ENCODE measurements around the gene FOXL2.

FOXL2 gene

DNA sequence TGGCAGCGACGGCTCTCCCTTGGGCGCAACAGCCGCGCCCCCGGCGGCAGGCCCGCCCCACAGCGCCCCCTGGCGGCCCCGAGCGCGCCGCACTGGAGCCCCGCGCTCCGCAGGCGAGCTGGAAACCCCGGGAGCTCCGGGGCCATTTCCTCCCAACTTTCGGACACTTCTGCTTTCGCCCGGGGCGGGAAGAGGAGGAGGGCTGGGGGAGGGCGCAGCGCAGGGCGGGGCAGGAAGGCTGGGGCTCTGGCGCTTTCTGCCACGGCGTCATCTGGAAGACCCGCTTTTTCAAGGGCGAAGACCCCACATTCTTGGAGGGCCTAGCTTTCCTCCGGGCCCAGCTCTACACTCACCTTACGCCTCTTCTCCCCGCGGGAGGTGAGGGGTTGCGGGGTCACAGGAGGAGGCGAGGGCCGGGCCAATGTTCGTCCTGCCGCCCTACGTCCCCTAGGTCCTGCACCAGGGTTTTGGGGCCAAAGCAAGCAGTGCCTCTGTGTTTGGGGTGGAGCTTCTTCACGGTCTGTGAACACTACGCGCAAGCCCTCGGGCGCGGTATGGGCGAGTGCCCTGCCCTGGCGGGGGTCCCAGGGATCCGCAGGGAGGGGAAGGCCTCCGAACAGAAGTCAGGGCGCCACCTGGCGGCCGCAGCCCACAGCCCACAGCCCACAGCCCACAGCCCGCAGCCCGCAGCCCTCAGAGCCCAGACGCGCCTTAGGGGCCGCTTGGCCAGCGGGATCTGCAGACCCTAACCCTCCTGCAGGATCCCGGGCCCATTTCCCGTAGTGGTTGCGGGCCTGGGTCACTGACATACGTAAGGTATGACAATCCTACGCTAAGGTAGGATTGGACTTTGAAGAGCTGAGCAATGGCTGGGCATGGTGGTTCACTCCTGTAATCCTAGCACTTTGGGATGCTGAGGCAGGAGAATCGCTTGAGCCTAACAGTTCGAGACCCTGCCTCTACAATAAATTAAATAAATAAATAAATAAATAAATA is 31.1 kb downstream of the FOXL2 start (continued):
- TF ChIP-seq ESRRG (CRISPR knock-in tag; IDR thresholded peaks at IDR 0.05): no peak

DNA sequence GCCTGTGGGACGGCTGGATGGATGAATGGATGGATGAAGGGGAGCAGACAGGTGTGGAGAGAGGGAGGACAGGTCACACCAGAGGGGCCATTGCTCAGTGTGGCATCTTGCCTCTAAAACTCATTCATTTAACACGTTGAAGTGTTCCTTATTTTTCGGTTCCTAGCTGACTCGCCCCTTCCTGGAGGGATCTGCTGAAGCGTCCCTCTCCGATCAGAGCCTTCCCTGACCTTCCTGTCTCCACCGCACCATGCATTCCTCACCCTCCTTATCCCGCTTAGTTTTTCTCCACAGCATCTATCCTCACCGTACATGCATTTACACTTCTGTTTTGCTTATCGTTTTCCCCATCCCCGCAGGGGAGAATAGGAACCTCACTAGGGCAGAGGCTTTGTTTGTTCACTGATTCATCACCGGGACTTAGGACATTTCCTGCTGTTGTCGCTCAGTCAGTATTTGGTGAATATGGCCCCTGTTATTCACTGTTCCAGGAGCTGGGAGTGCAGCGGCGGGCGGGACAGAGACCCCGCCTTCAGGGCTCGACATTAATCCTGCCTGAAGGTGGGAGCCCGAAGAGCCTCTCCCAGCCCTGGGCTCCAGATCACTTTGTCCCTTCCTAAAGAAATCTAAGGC is 32.0 kb downstream of the FOXL2 start:
- peak; percentile 2; the same call in 2 of the 3 replicates for ATAC-seq
- no peak for TF ChIP-seq ISL1 (CRISPR knock-in tag; IDR thresholded peaks at IDR 0.05)
- no peak for TF ChIP-seq BACH2 (CRISPR knock-in tag; IDR thresholded peaks at IDR 0.05; ENCODE audit: borderline replicate concordance)
- no peak for TF ChIP-seq RARB (CRISPR knock-in tag; IDR thresholded peaks at IDR 0.05)
- no peak for TF ChIP-seq TOX (CRISPR knock-in tag; IDR thresholded peaks at IDR 0.05; ENCODE audit: borderline replicate concordance)
- no peak for TF ChIP-seq CSDC2 (CRISPR knock-in tag; IDR thresholded peaks at IDR 0.05)
- no peak for TF ChIP-seq ZFP3 (CRISPR knock-in tag; IDR thresholded peaks at IDR 0.05)
- no peak for TF ChIP-seq ZNF565 (CRISPR knock-in tag; conservative IDR thresholded peaks at IDR 0.05; ENCODE audit: low read depth)
- TF ChIP-seq ZNF70 (CRISPR knock-in tag; IDR thresholded peaks at IDR 0.05): no peak
- TF ChIP-seq, protein P1, sequence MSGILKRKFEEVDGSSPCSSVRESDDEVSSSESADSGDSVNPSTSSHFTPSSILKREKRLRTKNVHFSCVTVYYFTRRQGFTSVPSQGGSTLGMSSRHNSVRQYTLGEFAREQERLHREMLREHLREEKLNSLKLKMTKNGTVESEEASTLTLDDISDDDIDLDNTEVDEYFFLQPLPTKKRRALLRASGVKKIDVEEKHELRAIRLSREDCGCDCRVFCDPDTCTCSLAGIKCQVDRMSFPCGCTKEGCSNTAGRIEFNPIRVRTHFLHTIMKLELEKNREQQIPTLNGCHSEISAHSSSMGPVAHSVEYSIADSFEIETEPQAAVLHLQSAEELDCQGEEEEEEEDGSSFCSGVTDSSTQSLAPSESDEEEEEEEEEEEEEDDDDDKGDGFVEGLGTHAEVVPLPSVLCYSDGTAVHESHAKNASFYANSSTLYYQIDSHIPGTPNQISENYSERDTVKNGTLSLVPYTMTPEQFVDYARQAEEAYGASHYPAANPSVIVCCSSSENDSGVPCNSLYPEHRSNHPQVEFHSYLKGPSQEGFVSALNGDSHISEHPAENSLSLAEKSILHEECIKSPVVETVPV (CRISPR knock-in tag; IDR thresholded peaks at IDR 0.05): no peak
- no peak for TF ChIP-seq ZFP30 (CRISPR knock-in tag; IDR thresholded peaks at IDR 0.05)
- TF ChIP-seq, protein P2, sequence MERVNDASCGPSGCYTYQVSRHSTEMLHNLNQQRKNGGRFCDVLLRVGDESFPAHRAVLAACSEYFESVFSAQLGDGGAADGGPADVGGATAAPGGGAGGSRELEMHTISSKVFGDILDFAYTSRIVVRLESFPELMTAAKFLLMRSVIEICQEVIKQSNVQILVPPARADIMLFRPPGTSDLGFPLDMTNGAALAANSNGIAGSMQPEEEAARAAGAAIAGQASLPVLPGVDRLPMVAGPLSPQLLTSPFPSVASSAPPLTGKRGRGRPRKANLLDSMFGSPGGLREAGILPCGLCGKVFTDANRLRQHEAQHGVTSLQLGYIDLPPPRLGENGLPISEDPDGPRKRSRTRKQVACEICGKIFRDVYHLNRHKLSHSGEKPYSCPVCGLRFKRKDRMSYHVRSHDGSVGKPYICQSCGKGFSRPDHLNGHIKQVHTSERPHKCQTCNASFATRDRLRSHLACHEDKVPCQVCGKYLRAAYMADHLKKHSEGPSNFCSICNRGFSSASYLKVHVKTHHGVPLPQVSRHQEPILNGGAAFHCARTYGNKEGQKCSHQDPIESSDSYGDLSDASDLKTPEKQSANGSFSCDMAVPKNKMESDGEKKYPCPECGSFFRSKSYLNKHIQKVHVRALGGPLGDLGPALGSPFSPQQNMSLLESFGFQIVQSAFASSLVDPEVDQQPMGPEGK (CRISPR knock-in tag; IDR thresholded peaks at IDR 0.05; ENCODE audit: borderline replicate concordance): no peak
- TF ChIP-seq PPARA (CRISPR knock-in tag; IDR thresholded peaks at IDR 0.05; ENCODE audit: borderline replicate concordance): no peak
- no peak for TF ChIP-seq GLIS3 (CRISPR knock-in tag; IDR thresholded peaks at IDR 0.05)
- TF ChIP-seq, protein P3, sequence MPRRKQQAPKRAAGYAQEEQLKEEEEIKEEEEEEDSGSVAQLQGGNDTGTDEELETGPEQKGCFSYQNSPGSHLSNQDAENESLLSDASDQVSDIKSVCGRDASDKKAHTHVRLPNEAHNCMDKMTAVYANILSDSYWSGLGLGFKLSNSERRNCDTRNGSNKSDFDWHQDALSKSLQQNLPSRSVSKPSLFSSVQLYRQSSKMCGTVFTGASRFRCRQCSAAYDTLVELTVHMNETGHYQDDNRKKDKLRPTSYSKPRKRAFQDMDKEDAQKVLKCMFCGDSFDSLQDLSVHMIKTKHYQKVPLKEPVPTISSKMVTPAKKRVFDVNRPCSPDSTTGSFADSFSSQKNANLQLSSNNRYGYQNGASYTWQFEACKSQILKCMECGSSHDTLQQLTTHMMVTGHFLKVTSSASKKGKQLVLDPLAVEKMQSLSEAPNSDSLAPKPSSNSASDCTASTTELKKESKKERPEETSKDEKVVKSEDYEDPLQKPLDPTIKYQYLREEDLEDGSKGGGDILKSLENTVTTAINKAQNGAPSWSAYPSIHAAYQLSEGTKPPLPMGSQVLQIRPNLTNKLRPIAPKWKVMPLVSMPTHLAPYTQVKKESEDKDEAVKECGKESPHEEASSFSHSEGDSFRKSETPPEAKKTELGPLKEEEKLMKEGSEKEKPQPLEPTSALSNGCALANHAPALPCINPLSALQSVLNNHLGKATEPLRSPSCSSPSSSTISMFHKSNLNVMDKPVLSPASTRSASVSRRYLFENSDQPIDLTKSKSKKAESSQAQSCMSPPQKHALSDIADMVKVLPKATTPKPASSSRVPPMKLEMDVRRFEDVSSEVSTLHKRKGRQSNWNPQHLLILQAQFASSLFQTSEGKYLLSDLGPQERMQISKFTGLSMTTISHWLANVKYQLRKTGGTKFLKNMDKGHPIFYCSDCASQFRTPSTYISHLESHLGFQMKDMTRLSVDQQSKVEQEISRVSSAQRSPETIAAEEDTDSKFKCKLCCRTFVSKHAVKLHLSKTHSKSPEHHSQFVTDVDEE (CRISPR knock-in tag; IDR thresholded peaks at IDR 0.05): no peak

DNA sequence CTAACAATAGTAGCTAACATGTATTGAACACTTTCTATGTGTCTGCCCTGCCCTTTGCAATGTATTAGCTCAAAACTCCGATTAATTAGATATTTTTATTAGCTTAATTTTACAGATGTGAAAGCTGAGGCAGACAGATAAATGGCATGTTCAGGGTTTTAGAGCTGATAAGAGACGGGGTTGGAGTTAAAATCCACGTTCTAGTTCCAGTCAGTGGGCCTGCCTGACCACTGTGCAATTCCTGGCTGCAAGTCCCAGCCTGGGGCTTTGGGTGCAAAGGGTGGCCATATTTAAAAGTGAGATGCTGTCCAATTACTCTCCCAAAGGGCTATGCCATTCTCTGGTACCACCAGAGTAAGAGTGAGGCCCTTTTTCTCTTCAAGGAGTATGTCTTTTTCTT is 33.2 kb downstream of the FOXL2 start:
- TF ChIP-seq GLIS3 (CRISPR knock-in tag; IDR thresholded peaks at IDR 0.05) (no peak), CSDC2 (CRISPR knock-in tag; IDR thresholded peaks at IDR 0.05) (no peak), ZNF70 (CRISPR knock-in tag; IDR thresholded peaks at IDR 0.05) (no peak)
- ATAC-seq: no peak

DNA sequence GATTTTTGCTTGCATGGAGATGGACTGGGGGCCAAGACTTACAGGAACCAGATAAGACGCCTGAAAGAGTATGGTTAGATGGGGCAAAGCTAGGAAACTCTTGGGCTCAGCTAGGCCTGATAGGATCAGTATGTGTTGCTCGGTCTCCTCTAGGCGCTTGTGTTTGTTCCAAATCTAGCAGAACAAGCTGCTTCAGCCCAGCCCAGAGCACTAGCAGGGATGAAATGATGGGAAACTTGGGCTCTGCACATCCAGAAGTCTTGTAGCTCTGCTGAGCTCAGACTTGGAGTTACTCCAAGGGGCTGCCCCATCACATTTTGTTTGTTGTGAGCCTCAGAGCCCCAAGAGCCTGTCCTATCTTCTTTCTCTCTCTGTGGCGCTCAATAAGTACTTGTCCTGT is 34.7 kb downstream of the FOXL2 start:
- TF ChIP-seq CSDC2 (CRISPR knock-in tag; IDR thresholded peaks at IDR 0.05) (no peak), TOX (CRISPR knock-in tag; IDR thresholded peaks at IDR 0.05; ENCODE audit: borderline replicate concordance) (no peak), ZFP30 (CRISPR knock-in tag; IDR thresholded peaks at IDR 0.05) (no peak), SNAI2 (CRISPR knock-in tag; IDR thresholded peaks at IDR 0.05) (no peak), ZC3H10 (CRISPR knock-in tag; IDR thresholded peaks at IDR 0.05) (no peak), GLIS3 (CRISPR knock-in tag; IDR thresholded peaks at IDR 0.05) (no peak), ZFP3 (CRISPR knock-in tag; IDR thresholded peaks at IDR 0.05) (no peak), ZNF565 (CRISPR knock-in tag; conservative IDR thresholded peaks at IDR 0.05; ENCODE audit: low read depth) (no peak), ARNTL (CRISPR knock-in tag; IDR thresholded peaks at IDR 0.05; ENCODE audit: borderline replicate concordance, low read depth) (no peak), OSR1 (CRISPR knock-in tag; IDR thresholded peaks at IDR 0.05) (no peak), ISL1 (CRISPR knock-in tag; IDR thresholded peaks at IDR 0.05) (no peak), BACH2 (CRISPR knock-in tag; IDR thresholded peaks at IDR 0.05; ENCODE audit: borderline replicate concordance) (no peak), ZNF70 (CRISPR knock-in tag; IDR thresholded peaks at IDR 0.05) (no peak)
- TF ChIP-seq, protein P3 (CRISPR knock-in tag; IDR thresholded peaks at IDR 0.05): no peak
- TF ChIP-seq, protein P4, sequence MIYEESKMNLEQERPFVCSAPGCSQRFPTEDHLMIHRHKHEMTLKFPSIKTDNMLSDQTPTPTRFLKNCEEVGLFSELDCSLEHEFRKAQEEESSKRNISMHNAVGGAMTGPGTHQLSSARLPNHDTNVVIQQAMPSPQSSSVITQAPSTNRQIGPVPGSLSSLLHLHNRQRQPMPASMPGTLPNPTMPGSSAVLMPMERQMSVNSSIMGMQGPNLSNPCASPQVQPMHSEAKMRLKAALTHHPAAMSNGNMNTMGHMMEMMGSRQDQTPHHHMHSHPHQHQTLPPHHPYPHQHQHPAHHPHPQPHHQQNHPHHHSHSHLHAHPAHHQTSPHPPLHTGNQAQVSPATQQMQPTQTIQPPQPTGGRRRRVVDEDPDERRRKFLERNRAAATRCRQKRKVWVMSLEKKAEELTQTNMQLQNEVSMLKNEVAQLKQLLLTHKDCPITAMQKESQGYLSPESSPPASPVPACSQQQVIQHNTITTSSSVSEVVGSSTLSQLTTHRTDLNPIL (CRISPR knock-in tag; IDR thresholded peaks at IDR 0.05; ENCODE audit: low read depth): no peak
- TF ChIP-seq, protein P2 (CRISPR knock-in tag; IDR thresholded peaks at IDR 0.05; ENCODE audit: borderline replicate concordance): no peak

More for the DNA sequence above, 34.7 kb downstream of the FOXL2 start:
- ATAC-seq: no peak
